Neural progenitor cell (in vitro differentiated cells): ENCODE measurements around the gene SAMD4B. TPM values are rescaled to one million over a fixed set of nuclear protein-coding genes. Genes with fewer than 3 reads are reported as not detected.

Experiments used
- DNase-seq: peaks from one replicate; pipeline ENCODE4 v3.0.0-alpha.2; 2016; ENCODE audit warnings: low spot score
- H2AFZ ChIP-seq: fragments of 200-600 bp; sonication (generic); replicated peaks from 2 replicates; pipeline ENCODE4 v1.6.1; 2016; ENCODE audit warnings: antibody characterized with exemption
- H3F3A ChIP-seq: fragments of 200-600 bp; sonication (generic); 2 replicates; pipeline ENCODE4 v1.6.1; 2016; ENCODE audit warnings: antibody characterized with exemption, low read depth
- H3K27ac ChIP-seq: fragments of 200-600 bp; sonication (generic); 2 replicates; pipeline ENCODE4 v1.5.1; 2016; ENCODE audit warnings: mild to moderate bottlenecking
- H3K27me3 ChIP-seq: fragments of 200-600 bp; sonication (generic); 2 replicates; pipeline ENCODE4 v1.6.1; 2016; ENCODE audit warnings: mild to moderate bottlenecking, moderate library complexity
- H3K36me3 ChIP-seq: fragments of 200-600 bp; sonication (generic); 2 replicates; pipeline ENCODE4 v1.5.1; 2016
- H3K4me1 ChIP-seq: fragments of 200-600 bp; sonication (generic); 2 replicates; pipeline ENCODE4 v1.6.1; 2016; ENCODE audit warnings: mixed run types
- H3K4me2 ChIP-seq: fragments of 200-600 bp; sonication (generic); 2 replicates; pipeline ENCODE4 v1.6.1; 2016
- H3K4me3 ChIP-seq: fragments of 200-600 bp; sonication (generic); 2 replicates; pipeline ENCODE4 v1.5.1; 2016
- H3K79me2 ChIP-seq: fragments of 200-600 bp; sonication (generic); 2 replicates; pipeline ENCODE4 v1.6.1; 2016; ENCODE audit warnings: low read depth
- H3K9ac ChIP-seq: fragments of 200-600 bp; sonication (generic); 2 replicates; pipeline ENCODE4 v1.6.1; 2016
- H3K9me3 ChIP-seq: fragments of 200-600 bp; sonication (generic); 2 replicates; pipeline ENCODE4 v1.5.1; 2016; ENCODE audit warnings: low read depth
- H4K20me1 ChIP-seq: fragments of 200-600 bp; sonication (generic); 2 replicates; pipeline ENCODE4 v1.6.1; 2016; ENCODE audit warnings: low read depth
- H3K27ac Mint-ChIP-seq: 3 replicates; pipeline ENCODE4 v1.8.0; 2021; ENCODE audit warnings: mixed read lengths
- H3K27me3 Mint-ChIP-seq: 2 replicates; pipeline ENCODE4 v1.8.0; 2022; ENCODE audit warnings: low read depth, mild to moderate bottlenecking, inconsistent platforms, moderate library complexity, mixed read lengths; ENCODE audit not compliant: insufficient read depth
- H3K36me3 Mint-ChIP-seq: 3 replicates; pipeline ENCODE4 v1.8.0; 2021; ENCODE audit warnings: mixed read lengths
- H3K4me1 Mint-ChIP-seq: 3 replicates; pipeline ENCODE4 v1.8.0; 2021; ENCODE audit warnings: mixed read lengths
- H3K4me3 Mint-ChIP-seq: 3 replicates; pipeline ENCODE4 v1.8.0; 2021; ENCODE audit warnings: mild to moderate bottlenecking, moderate library complexity, mixed read lengths
- H3K9me3 Mint-ChIP-seq: 3 replicates; pipeline ENCODE4 v1.8.0; 2020; ENCODE audit warnings: mixed read lengths
- CTCF ChIP-seq: fragments of 200-600 bp; sonication (generic); IDR thresholded peaks from 2 replicates; pipeline ENCODE4 v1.5.1; 2017; ENCODE audit warnings: antibody characterized with exemption, mild to moderate bottlenecking
- EZH2 ChIP-seq: fragments of 200-600 bp; sonication (generic); IDR thresholded peaks from 2 replicates; pipeline ENCODE4 v1.6.1; 2017; ENCODE audit warnings: antibody characterized with exemption, mild to moderate bottlenecking, moderate library complexity
- EZH2phosphoT487 ChIP-seq: fragments of 200-600 bp; sonication (generic); IDR thresholded peaks from 2 replicates; pipeline ENCODE4 v1.6.1; 2017; ENCODE audit warnings: antibody characterized with exemption
- total RNA-seq: library from RNA; depleted of rRNA; stranded (reverse); fragments of >200 nt; gene quantifications from 2 replicates; pipeline ENCODE4 v1.2.3, GENCODE V29; 2015; ENCODE audit warnings: low replicate concordance

Gene SAMD4B
- total RNA-seq, 1 donor from 2014 or later = 32.8 TPM

- H3K27me3 ChIP-seq = peaks cover 49% of the 10 kb centered on the region
- peaks cover 18% of the 10 kb centered on the region for H3K4me1 Mint-ChIP-seq
- peaks cover 12% of the 10 kb centered on the region for H3F3A ChIP-seq
- no peaks in the 10 kb centered on the region for H3K9me3 Mint-ChIP-seq
- no peak overlapping the region for H3K4me2 ChIP-seq
- no peak overlapping the region for H3K27ac Mint-ChIP-seq
- no peaks in the 10 kb centered on the region for H3K9me3 ChIP-seq
- DNase-seq = no peak
- no peak overlapping the region for H2AFZ ChIP-seq
- TF ChIP-seq EZH2 = no peak
- no peak for TF ChIP-seq EZH2phosphoT487
- no peak for TF ChIP-seq CTCF
- no peak overlapping the region for H3K4me3 ChIP-seq
- H3K27me3 Mint-ChIP-seq = peaks cover 19% of the 10 kb centered on the region
- peaks cover 2% of the 10 kb centered on the region for H3K36me3 Mint-ChIP-seq
- H3K9ac ChIP-seq = no peak overlapping the region
- H4K20me1 ChIP-seq = no peaks in the 10 kb centered on the region
- H3K36me3 ChIP-seq = no peaks in the 10 kb centered on the region
- H3K4me3 Mint-ChIP-seq = peak overlapping the region; percentile 93
- H3K4me1 ChIP-seq = peaks cover 6% of the 10 kb centered on the region
- H3K27ac ChIP-seq = no peak overlapping the region
- H3K79me2 ChIP-seq = no peaks in the 10 kb centered on the region
Measured at GRCh38 chr19:39318690-39319089, 23.5 kb upstream of the SAMD4B start.

DNA sequence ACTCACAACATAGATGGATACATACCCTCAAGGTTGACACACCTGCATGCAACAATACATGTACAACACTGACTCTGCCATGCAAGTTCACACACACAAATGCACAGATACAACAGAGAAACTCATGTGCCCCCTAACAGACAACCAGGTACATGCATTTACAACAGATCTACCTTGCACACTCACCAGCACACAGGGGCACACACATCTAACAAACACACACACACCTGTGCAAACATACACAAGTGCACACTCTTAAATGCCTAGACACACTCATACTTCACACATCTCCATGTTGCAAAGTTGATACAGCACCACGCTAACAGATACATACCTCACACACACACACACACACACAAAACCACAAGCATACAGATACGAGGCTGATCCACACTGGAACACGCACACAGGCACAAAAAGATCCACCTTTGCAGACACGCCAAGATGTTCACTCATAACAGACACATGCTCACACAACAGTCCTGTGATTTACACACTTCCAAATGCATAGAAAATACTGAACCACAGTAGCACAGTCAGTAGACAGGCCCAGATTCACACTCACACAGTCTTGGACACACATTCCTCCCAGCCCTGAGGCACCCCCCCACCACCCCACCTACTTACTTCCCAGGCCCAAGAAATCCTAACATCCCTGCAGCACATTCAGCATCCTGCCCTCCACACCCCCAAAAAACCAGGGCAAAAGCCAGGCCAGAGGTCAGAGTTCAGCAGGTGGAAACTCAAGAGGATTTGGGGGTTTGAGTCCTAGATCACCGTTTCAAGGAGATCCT is 22.9 kb upstream of the SAMD4B start:
- no peaks in the 10 kb centered on the region for H3K36me3 ChIP-seq
- no peaks in the 10 kb centered on the region for H3K79me2 ChIP-seq
- H3K4me1 ChIP-seq = peaks cover 6% of the 10 kb centered on the region
- no peak overlapping the region for H3K9ac ChIP-seq
- peak overlapping the region; percentile 82 for H3K4me3 ChIP-seq
- no peaks in the 10 kb centered on the region for H3K9me3 ChIP-seq
- peaks cover 55% of the 10 kb centered on the region for H3K27me3 ChIP-seq
- Mint-ChIP-seq H3K9me3 (no peaks in the 10 kb centered on the region), H3K4me1 (peaks cover 18% of the 10 kb centered on the region), H3K4me3 (peak overlapping the region; percentile 93), H3K27me3 (peaks cover 19% of the 10 kb centered on the region), H3K36me3 (peaks cover 2% of the 10 kb centered on the region), H3K27ac (peak overlapping the region; percentile 24)
- TF ChIP-seq CTCF = no peak
- no peak for TF ChIP-seq EZH2phosphoT487
- no peak for TF ChIP-seq EZH2
- peak overlapping the region; percentile 99 for H3K4me2 ChIP-seq
- no peak for DNase-seq
- no peaks in the 10 kb centered on the region for H4K20me1 ChIP-seq
- H2AFZ ChIP-seq = no peak overlapping the region
- H3F3A ChIP-seq = peaks cover 12% of the 10 kb centered on the region
- H3K27ac ChIP-seq = no peak overlapping the region

DNA sequence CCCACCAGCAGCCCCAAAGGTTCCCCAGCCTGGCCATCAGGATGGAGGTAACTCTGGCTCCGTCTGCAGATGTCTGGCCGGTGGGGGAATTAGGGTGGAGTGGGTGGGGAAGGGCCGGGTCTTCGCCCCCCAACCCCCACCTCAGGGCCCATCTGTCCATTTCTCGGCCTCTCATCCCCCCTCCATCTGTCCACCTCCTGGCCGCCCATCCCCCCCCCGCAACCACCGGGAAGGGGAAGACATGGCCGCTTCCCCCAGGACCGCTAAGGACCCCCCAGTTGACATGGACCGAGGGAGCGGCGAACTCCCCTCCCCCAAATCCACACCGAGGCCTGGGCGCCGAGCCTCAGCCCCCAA is 22.4 kb upstream of the SAMD4B start:
- H3K4me2 ChIP-seq = peak overlapping the region; percentile 99
- H3F3A ChIP-seq = peaks cover 12% of the 10 kb centered on the region
- peaks cover 2% of the 10 kb centered on the region for H3K36me3 Mint-ChIP-seq
- no peaks in the 10 kb centered on the region for H3K9me3 ChIP-seq
- H3K27ac Mint-ChIP-seq = no peak overlapping the region
- H3K4me1 ChIP-seq = peaks cover 6% of the 10 kb centered on the region
- peak; percentile 18 for DNase-seq
- no peaks in the 10 kb centered on the region for H4K20me1 ChIP-seq
- H3K36me3 ChIP-seq = no peaks in the 10 kb centered on the region
- no peaks in the 10 kb centered on the region for H3K9me3 Mint-ChIP-seq
- peak overlapping the region; percentile 93 for H3K4me3 Mint-ChIP-seq
- peak overlapping the region; percentile 82 for H2AFZ ChIP-seq
- no peak overlapping the region for H3K27ac ChIP-seq
- H3K79me2 ChIP-seq = no peaks in the 10 kb centered on the region
- H3K4me3 ChIP-seq = peak overlapping the region; percentile 82
- no peak for TF ChIP-seq EZH2phosphoT487
- TF ChIP-seq CTCF = no peak
- no peak for TF ChIP-seq EZH2
- H3K27me3 Mint-ChIP-seq = peaks cover 19% of the 10 kb centered on the region
- H3K9ac ChIP-seq = no peak overlapping the region
- peaks cover 18% of the 10 kb centered on the region for H3K4me1 Mint-ChIP-seq
- H3K27me3 ChIP-seq = peaks cover 57% of the 10 kb centered on the region
